H1 (cell line): ENCODE measurements around the gene MSH5. TPM values are rescaled to one million over a fixed set of nuclear protein-coding genes. Genes with fewer than 3 reads are reported as not detected.

Source experiments
- CTCF ChIA-PET: fragments of 300-600 bp; sonication (Branson Sonifier 250); formaldehyde crosslinking; loops from one replicate; lab custom pipeline; 2021; ENCODE audit not compliant: partially characterized antibody; lab: Charles Lee
- POLR2A ChIA-PET: fragments of 300-600 bp; sonication (Branson Sonifier 250); formaldehyde crosslinking; loops from one replicate; lab custom pipeline; 2021; ENCODE audit warnings: inconsistent platforms; ENCODE audit not compliant: partially characterized antibody; lab: Charles Lee
- DNase-seq, 2 experiments: peaks; one replicate each; pipeline versions ENCODE4 v3.0.0 to v3.0.0-alpha.2; 2010 to 2022; ENCODE audit warnings: low spot score in 2 of 2, low read depth in 1 of 2, mixed read lengths in 1 of 2
- FAIRE-seq: peaks from 2 replicates; lab custom pipeline; 2011; peaks lifted over from hg19 to GRCh38; lab: Jason Lieb, UNC
- H2AFZ ChIP-seq: 2 replicates; pipeline ENCODE4 v1.8.1; 2012; ENCODE audit warnings: low read length, inconsistent platforms
- H2AK5ac ChIP-seq: 2 replicates; pipeline ENCODE4 v1.6.1; 2013; ENCODE audit warnings: low read depth, low read length
- H2BK120ac ChIP-seq: replicated peaks from 2 replicates; pipeline ENCODE3; 2013; ENCODE audit warnings: low read depth, low read length, inconsistent platforms
- H2BK12ac ChIP-seq: 2 replicates; pipeline ENCODE4 v1.6.1; 2013; ENCODE audit warnings: low read depth, low read length
- H2BK15ac ChIP-seq: 2 replicates; pipeline ENCODE4 v1.6.1; 2013; ENCODE audit warnings: low read length
- H2BK20ac ChIP-seq: 2 replicates; pipeline ENCODE4 v1.6.1; 2013; ENCODE audit warnings: low read length
- H2BK5ac ChIP-seq: 2 replicates; pipeline ENCODE4 v1.6.1; 2013; ENCODE audit warnings: low read depth, low read length
- H3K14ac ChIP-seq: 2 replicates; pipeline ENCODE4 v1.6.1; 2013; ENCODE audit warnings: inconsistent platforms; ENCODE audit not compliant: insufficient read length
- H3K18ac ChIP-seq: 2 replicates; pipeline ENCODE4 v1.6.1; 2013; ENCODE audit warnings: low read length; ENCODE audit errors: extremely low read depth
- H3K23ac ChIP-seq: 2 replicates; pipeline ENCODE4 v1.6.1; 2013; ENCODE audit warnings: inconsistent platforms; ENCODE audit not compliant: insufficient read length
- H3K23me2 ChIP-seq: 2 replicates; pipeline ENCODE4 v1.6.1; 2013; ENCODE audit warnings: low read depth, low read length
- H3K27ac ChIP-seq: 2 replicates; pipeline ENCODE4 v1.6.1; 2011; ENCODE audit warnings: low read depth, low read length, inconsistent platforms
- H3K27me3 ChIP-seq, 4 experiments: replicated peaks in 1 of 4; 1 replicate in 1 of 4; 2 replicates in 3 of 4; pipeline versions ENCODE4 v1.6.1 to v1.8.1; 2011 to 2013; ENCODE audit warnings: low read length in 3 of 4, mild to moderate bottlenecking in 3 of 4, inconsistent platforms in 2 of 4, mixed read lengths in 2 of 4, moderate library complexity in 1 of 4; ENCODE audit not compliant: control insufficient read depth in 3 of 4, insufficient read depth in 3 of 4; ENCODE audit errors: extremely low read depth in 1 of 4
- H3K36me3 ChIP-seq, 4 experiments: 2 replicates each; pipeline versions ENCODE4 v1.6.1 to v1.8.1; 2011 to 2013; ENCODE audit warnings: mild to moderate bottlenecking in 4 of 4, low read length in 3 of 4, moderate library complexity in 2 of 4, control low read depth in 1 of 4, inconsistent platforms in 1 of 4; ENCODE audit not compliant: insufficient read depth in 4 of 4, control insufficient read depth in 2 of 4
- H3K4ac ChIP-seq: replicated peaks from 2 replicates; pipeline ENCODE3; 2013; ENCODE audit warnings: low read length, low read depth, mixed read lengths, inconsistent platforms; ENCODE audit not compliant: insufficient read length
- H3K4me1 ChIP-seq, 4 experiments: replicated peaks in 1 of 4; 1 replicate in 1 of 4; 2 replicates in 3 of 4; pipeline versions ENCODE4 v1.6.1 to v1.8.1; 2011 to 2013; ENCODE audit warnings: low read length in 3 of 4, inconsistent platforms in 2 of 4, mixed read lengths in 1 of 4; ENCODE audit not compliant: insufficient read depth in 4 of 4, control insufficient read depth in 3 of 4
- H3K4me2 ChIP-seq, 2 experiments: 2 replicates each; pipeline versions ENCODE4 v1.6.1 to v1.8.1; 2011 to 2013; ENCODE audit warnings: low read depth in 2 of 2, low read length in 2 of 2, control low read depth in 1 of 2, inconsistent platforms in 1 of 2, mild to moderate bottlenecking in 1 of 2; ENCODE audit not compliant: insufficient read depth in 1 of 2
- H3K4me3 ChIP-seq, 4 experiments: fragments of 200-600, 300-600 bp in 1 of 4; sonication (generic), shearing (Covaris generic), sonication (Bioruptor Twin) in 1 of 4; 2 replicates each; pipeline versions ENCODE4 v1.5.1 to v1.8.1; 2011 to 2016; ENCODE audit warnings: low read length in 4 of 4, low read depth in 3 of 4, control low read depth in 2 of 4, inconsistent platforms in 2 of 4, mild to moderate bottlenecking in 2 of 4, mixed read lengths in 1 of 4, moderate library complexity in 1 of 4; ENCODE audit not compliant: insufficient read depth in 2 of 4; ENCODE audit errors: extremely low read depth in 1 of 4
- H3K56ac ChIP-seq: replicated peaks from 2 replicates; pipeline ENCODE3; 2013; ENCODE audit warnings: low read depth, mild to moderate bottlenecking, mixed read lengths, low read length, inconsistent platforms; ENCODE audit not compliant: insufficient read length
- H3K79me1 ChIP-seq: 2 replicates; pipeline ENCODE4 v1.6.1; 2013; ENCODE audit warnings: low read depth, low read length, control low read depth
- H3K79me2 ChIP-seq, 2 experiments: 2 replicates each; pipeline versions ENCODE4 v1.6.1 to v1.8.1; 2012 to 2013; ENCODE audit warnings: low read length in 2 of 2, mild to moderate bottlenecking in 2 of 2, inconsistent platforms in 1 of 2; ENCODE audit not compliant: insufficient read depth in 2 of 2, control insufficient read depth in 1 of 2
- H3K9ac ChIP-seq, 4 experiments: replicated peaks in 1 of 4; 1 replicate in 1 of 4; 2 replicates in 3 of 4; pipeline versions ENCODE4 v1.6.1 to v1.8.1; 2011 to 2013; ENCODE audit warnings: low read depth in 3 of 4, low read length in 3 of 4, control low read depth in 2 of 4, mild to moderate bottlenecking in 2 of 4, moderate library complexity in 2 of 4, inconsistent platforms in 1 of 4; ENCODE audit errors: extremely low read depth in 1 of 4
- H3K9me3 ChIP-seq, 2 experiments: 2 replicates each; pipeline versions ENCODE4 v1.6.1 to v1.8.1; 2012 to 2013; ENCODE audit warnings: mild to moderate bottlenecking in 2 of 2, moderate library complexity in 2 of 2, control low read depth in 1 of 2, inconsistent platforms in 1 of 2, low read depth in 1 of 2, low read length in 1 of 2, mixed read lengths in 1 of 2; ENCODE audit not compliant: insufficient read depth in 2 of 2
- H4K20me1 ChIP-seq, 2 experiments: replicated peaks in 1 of 2; 2 replicates each; pipeline versions ENCODE3 to v1.8.1; 2011 to 2013; ENCODE audit warnings: inconsistent platforms in 2 of 2, low read length in 2 of 2, mild to moderate bottlenecking in 1 of 2; ENCODE audit not compliant: insufficient read depth in 2 of 2, control insufficient read depth in 1 of 2
- H4K5ac ChIP-seq: 2 replicates; pipeline ENCODE4 v1.6.1; 2013; ENCODE audit warnings: low read length, low read depth, mixed read lengths, inconsistent platforms; ENCODE audit not compliant: insufficient read length
- H4K8ac ChIP-seq: 2 replicates; pipeline ENCODE4 v1.8.0; 2013; ENCODE audit warnings: mild to moderate bottlenecking, moderate library complexity, low read length, inconsistent platforms; ENCODE audit not compliant: insufficient read depth; ENCODE audit errors: extremely low read depth
- H4K91ac ChIP-seq: replicated peaks from 2 replicates; pipeline ENCODE3; 2013; ENCODE audit warnings: low read length, mixed read lengths, inconsistent platforms; ENCODE audit not compliant: insufficient read length
- CBX5 ChIP-seq: fragments of 300-800, 300-1000 bp; sonication (generic); IDR thresholded peaks from 2 replicates; pipeline ENCODE4 v1.7.1; 2016; ENCODE audit warnings: antibody characterized with exemption, low read length, low read depth
- CBX8 ChIP-seq: fragments of 300-800, 300-1000 bp; sonication (generic); IDR thresholded peaks from 2 replicates; pipeline ENCODE4 v1.7.1; 2016; ENCODE audit warnings: low read depth, low read length, borderline replicate concordance
- CEBPB ChIP-seq: IDR thresholded peaks from 2 replicates; pipeline ENCODE4 v1.6.1; 2012; ENCODE audit warnings: low read depth, low read length
- CHD1 ChIP-seq: IDR thresholded peaks from 2 replicates; pipeline ENCODE4 v1.6.1; 2012; ENCODE audit warnings: low read depth, low read length, improper control_type of control experiment
- CHD2 ChIP-seq: IDR thresholded peaks from 2 replicates; pipeline ENCODE4 v1.6.1; 2012; ENCODE audit warnings: low read length, improper control_type of control experiment
- FOSL1 ChIP-seq: IDR thresholded peaks from 2 replicates; pipeline ENCODE4 v1.6.1; 2011; ENCODE audit warnings: mild to moderate bottlenecking, low read depth, low read length, moderate library complexity; ENCODE audit not compliant: insufficient read depth
- JUND ChIP-seq: IDR thresholded peaks from 2 replicates; pipeline ENCODE4 v1.6.1; 2011; ENCODE audit warnings: mild to moderate bottlenecking, improper control_type of control experiment, low read length
- POLR2A ChIP-seq, 2 experiments: IDR thresholded peaks; 1 replicate in 1 of 2; 2 replicates in 1 of 2; pipeline ENCODE4 v1.6.1; 2011; ENCODE audit warnings: low read depth in 2 of 2, low read length in 2 of 2, mild to moderate bottlenecking in 2 of 2; ENCODE audit errors: control extremely low read depth in 1 of 2
- RAD21 ChIP-seq, 2 experiments: IDR thresholded peaks in 1 of 2; conservative IDR thresholded peaks in 1 of 2; 2 replicates each; pipeline ENCODE4 v1.6.1; 2011; ENCODE audit warnings: low read depth in 2 of 2, low read length in 2 of 2, improper control_type of control experiment in 1 of 2, inconsistent platforms in 1 of 2, mild to moderate bottlenecking in 1 of 2, moderate library complexity in 1 of 2
- RXRA ChIP-seq: IDR thresholded peaks from 2 replicates; pipeline ENCODE4 v1.6.1; 2011; ENCODE audit warnings: low read depth, mild to moderate bottlenecking, low read length, moderate library complexity; ENCODE audit not compliant: insufficient read depth
- SRF ChIP-seq: IDR thresholded peaks from 2 replicates; pipeline ENCODE4 v1.6.1; 2011; ENCODE audit warnings: mild to moderate bottlenecking, low read depth, low read length, moderate library complexity
- TAF7 ChIP-seq: optimal IDR thresholded peaks from 2 replicates; pipeline ENCODE3; 2011; ENCODE audit warnings: low read depth, mild to moderate bottlenecking, inconsistent platforms, low read length, moderate library complexity, borderline replicate concordance
- TBP ChIP-seq: IDR thresholded peaks from 2 replicates; pipeline ENCODE4 v1.6.1; 2011; ENCODE audit warnings: low read depth, low read length, improper control_type of control experiment
- WGBS, 2 experiments: shearing (Covaris generic) in 1 of 2; methylation state at CpG; one replicate each; pipeline versions ENCODE4 v1.1.6 to v1.1.7; 2013 to 2015; ENCODE audit warnings: low lambda C conversion rate in 2 of 2, mixed read lengths in 2 of 2, inconsistent platforms in 1 of 2, low coverage in 1 of 2, missing lambda C conversion rate in 1 of 2; ENCODE audit not compliant: insufficient replicate concordance in 2 of 2, insufficient coverage in 1 of 2, insufficient read length in 1 of 2; ENCODE audit errors: extremely low coverage in 1 of 2, missing lambda C conversion rate in 1 of 2; 5-methylcytosine and 5-hydroxymethylcytosine counted together
- polyA plus RNA-seq, 7 experiments: library from polyadenylated mRNA; depleted of rRNA in 3 of 7; stranded (reverse) in 5 of 7; unstranded in 2 of 7; fragments of >200 nt in 5 of 7; fragments of 200-250 nt in 2 of 7; gene quantifications; 1 replicate in 5 of 7; 2 replicates in 1 of 7; 4 replicates in 1 of 7; pipeline versions ENCODE4 v1.2.1 to v1.2.3, GENCODE V29; 2011 to 2013; ENCODE audit warnings: missing spikeins in 2 of 7, mixed read lengths in 2 of 7
- total RNA-seq: library from RNA; stranded (reverse); fragmentation: NEBNext Ultra II Directional; extraction: Animal tissue kit (Norgen Biotek cat#: 25700); gene quantifications from 2 replicates; pipeline ENCODE4 v1.2.1, GENCODE V29; 2021
- TF ChIP-seq, protein P1 (sequence below): IDR thresholded peaks from 2 replicates; pipeline ENCODE4 v1.6.1; 2011; ENCODE audit warnings: low read length, improper control_type of control experiment

Gene MSH5
- total and polyA plus RNA-seq, 2 of the 8 experiments (the other 6 are each of a cell fraction or from before 2014, with no cell fraction given), result 25.3 to 26.5 TPM

DNA sequence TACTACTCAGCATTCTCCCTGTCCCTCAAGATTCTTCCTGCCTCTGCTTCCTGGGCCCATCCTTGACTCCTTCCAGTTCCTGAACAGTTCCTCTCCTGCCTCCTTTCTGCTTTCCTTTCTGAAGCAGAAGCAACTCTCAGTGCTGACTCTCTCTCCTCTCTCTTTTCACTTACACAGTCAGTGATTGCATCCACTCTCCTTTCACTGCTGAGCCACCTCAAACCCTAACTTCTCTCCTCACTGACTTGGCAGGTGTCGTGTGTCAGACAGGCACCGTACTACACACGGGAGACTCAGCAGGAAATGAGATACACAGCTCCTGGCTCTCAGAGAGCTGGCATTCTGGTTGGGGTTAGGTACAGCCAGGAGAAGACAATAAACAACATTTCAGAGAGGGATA is 42.2 kb upstream of the MSH5 start:
- CTCF ChIA-PET, result no interaction called here
- no peak for FAIRE-seq
- H3K79me2 ChIP-seq, result peaks cover 0 to 7% of the 10 kb centered on the region in 2 experiments; a peak in 2 of 4 replicates
- TF ChIP-seq SRF (no peak), RAD21 (IDR thresholded peaks at IDR 0.05 in 1 of 2, conservative IDR thresholded peaks at IDR 0.05 in 1 of 2; ENCODE audit: low read depth in 2 of 2, low read length in 2 of 2) (no peak), RXRA (no peak), POLR2A (IDR thresholded peaks at IDR 0.05; ENCODE audit: control extremely low read depth in 1 of 2, low read depth in 2 of 2, low read length in 2 of 2) (no peak), FOSL1 (no peak), JUND (no peak), TBP (no peak), CBX8 (no peak), TAF7 (no peak), CBX5 (no peak), CHD2 (no peak), CEBPB (no peak), CHD1 (no peak)
- TF ChIP-seq, protein P1, sequence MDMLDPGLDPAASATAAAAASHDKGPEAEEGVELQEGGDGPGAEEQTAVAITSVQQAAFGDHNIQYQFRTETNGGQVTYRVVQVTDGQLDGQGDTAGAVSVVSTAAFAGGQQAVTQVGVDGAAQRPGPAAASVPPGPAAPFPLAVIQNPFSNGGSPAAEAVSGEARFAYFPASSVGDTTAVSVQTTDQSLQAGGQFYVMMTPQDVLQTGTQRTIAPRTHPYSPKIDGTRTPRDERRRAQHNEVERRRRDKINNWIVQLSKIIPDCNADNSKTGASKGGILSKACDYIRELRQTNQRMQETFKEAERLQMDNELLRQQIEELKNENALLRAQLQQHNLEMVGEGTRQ, result no peak

More for the DNA sequence above, 42.2 kb upstream of the MSH5 start:
- Histone ChIP-seq H3K14ac (no peak overlapping the region), H2BK120ac (no peak overlapping the region), H2BK20ac (no peak overlapping the region), H3K4me3 (no peak overlapping the region), H4K20me1 (no peaks in the 10 kb centered on the region), H2BK12ac (no peak overlapping the region), H2AFZ (no peak overlapping the region), H3K9ac (no peak overlapping the region), H3K4me2 (no peak overlapping the region), H3K23me2 (peaks cover 6% of the 10 kb centered on the region; the same call in 1 of the 2 replicates), H4K91ac (no peak overlapping the region), H3K27me3 (no peaks in the 10 kb centered on the region), H2BK5ac (no peak overlapping the region; the same call in 1 of the 2 replicates), H2AK5ac (no peak overlapping the region), H3K56ac (no peak overlapping the region), H3K9me3 (no peaks in the 10 kb centered on the region), H3K79me1 (peaks cover 6% of the 10 kb centered on the region), H3K27ac (no peak overlapping the region), H3K4me1 (peaks cover 2 to 5% (median 3%) of the 10 kb centered on the region in 4 experiments; a peak in 4 of 7 replicates), H3K4ac (no peak overlapping the region), H4K5ac (no peak overlapping the region), H4K8ac (no peak overlapping the region), H3K23ac (no peak overlapping the region), H3K18ac (no peak overlapping the region), H3K36me3 (peaks cover 2 to 8% (median 5%) of the 10 kb centered on the region in 4 experiments; a peak in 4 of 8 replicates), H2BK15ac (no peak overlapping the region)
- POLR2A ChIA-PET, result no interaction called here
- 90% methylated on average over 3 of the region's 3 CpGs; no CpG with 5 or more reads in 1 of the 2 experiments for WGBS, 2 experiments
- DNase-seq, result no peak
